HL-60 (cell line): ENCODE measurements around the gene AKAP1.

ENCODE experiments used
- POLR2AphosphoS5 ChIP-seq: IDR thresholded peaks from 2 replicates; pipeline ENCODE4 v1.6.1; 2012; ENCODE audit warnings: low read depth
- TF ChIP-seq, protein P1 (sequence below): IDR thresholded peaks from one replicate; pipeline ENCODE4 v1.5.1; 2011; ENCODE audit warnings: low read length, control low read depth, inconsistent platforms; ENCODE audit not compliant: insufficient read depth

- TF ChIP-seq, protein P1, sequence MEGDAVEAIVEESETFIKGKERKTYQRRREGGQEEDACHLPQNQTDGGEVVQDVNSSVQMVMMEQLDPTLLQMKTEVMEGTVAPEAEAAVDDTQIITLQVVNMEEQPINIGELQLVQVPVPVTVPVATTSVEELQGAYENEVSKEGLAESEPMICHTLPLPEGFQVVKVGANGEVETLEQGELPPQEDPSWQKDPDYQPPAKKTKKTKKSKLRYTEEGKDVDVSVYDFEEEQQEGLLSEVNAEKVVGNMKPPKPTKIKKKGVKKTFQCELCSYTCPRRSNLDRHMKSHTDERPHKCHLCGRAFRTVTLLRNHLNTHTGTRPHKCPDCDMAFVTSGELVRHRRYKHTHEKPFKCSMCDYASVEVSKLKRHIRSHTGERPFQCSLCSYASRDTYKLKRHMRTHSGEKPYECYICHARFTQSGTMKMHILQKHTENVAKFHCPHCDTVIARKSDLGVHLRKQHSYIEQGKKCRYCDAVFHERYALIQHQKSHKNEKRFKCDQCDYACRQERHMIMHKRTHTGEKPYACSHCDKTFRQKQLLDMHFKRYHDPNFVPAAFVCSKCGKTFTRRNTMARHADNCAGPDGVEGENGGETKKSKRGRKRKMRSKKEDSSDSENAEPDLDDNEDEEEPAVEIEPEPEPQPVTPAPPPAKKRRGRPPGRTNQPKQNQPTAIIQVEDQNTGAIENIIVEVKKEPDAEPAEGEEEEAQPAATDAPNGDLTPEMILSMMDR = no peak
- no peak for TF ChIP-seq POLR2AphosphoS5
Observed at GRCh38 chr17:57138956-57139576, 54.0 kb downstream of the AKAP1 start.
